Activated naive CD8-positive, alpha-beta T cell treated with anti-CD3 and anti-CD28 coated beads, Interleukin-2, amount 50 U/mL, for 24 hours (primary cell): ENCODE data around the gene DCAF17.
"Not testable (repeated sequence)": the region's sequence is repeated elsewhere in the genome, so short reads cannot be mapped to it uniquely, and the experiment has no call there.

Experiments used
- ATAC-seq: fragments of 150-1000 bp; cut with Tn5 transposase; one replicate; pipeline ENCODE4 v1.10.0; 2021
- DNase-seq: peaks from one replicate; pipeline ENCODE4 v3.0.0; 2021
- H3K27ac Mint-ChIP-seq: one replicate; pipeline ENCODE4 v1.8.0; 2021; ENCODE audit warnings: mild to moderate bottlenecking, mixed read lengths
- H3K27me3 Mint-ChIP-seq: one replicate; pipeline ENCODE4 v1.8.0; 2021; ENCODE audit warnings: mixed read lengths
- H3K36me3 Mint-ChIP-seq: one replicate; pipeline ENCODE4 v1.8.0; 2021; ENCODE audit warnings: low read depth, mixed read lengths
- H3K4me1 Mint-ChIP-seq: one replicate; pipeline ENCODE4 v1.8.0; 2021; ENCODE audit warnings: mixed read lengths
- H3K4me3 Mint-ChIP-seq: one replicate; pipeline ENCODE4 v1.8.0; 2021; ENCODE audit warnings: mild to moderate bottlenecking, moderate library complexity, mixed read lengths
- H3K9me3 Mint-ChIP-seq: one replicate; pipeline ENCODE4 v1.8.0; 2021; ENCODE audit warnings: mixed read lengths

DCAF17 gene

GRCh38 chr2:171497664-171498063 is 63.6 kb downstream of the DCAF17 start:
- not testable (repeated sequence) for ATAC-seq, H3K4me3 Mint-ChIP-seq, H3K27ac Mint-ChIP-seq, H3K4me1 Mint-ChIP-seq, DNase-seq, H3K27me3 Mint-ChIP-seq, H3K36me3 Mint-ChIP-seq, H3K9me3 Mint-ChIP-seq

DNA sequence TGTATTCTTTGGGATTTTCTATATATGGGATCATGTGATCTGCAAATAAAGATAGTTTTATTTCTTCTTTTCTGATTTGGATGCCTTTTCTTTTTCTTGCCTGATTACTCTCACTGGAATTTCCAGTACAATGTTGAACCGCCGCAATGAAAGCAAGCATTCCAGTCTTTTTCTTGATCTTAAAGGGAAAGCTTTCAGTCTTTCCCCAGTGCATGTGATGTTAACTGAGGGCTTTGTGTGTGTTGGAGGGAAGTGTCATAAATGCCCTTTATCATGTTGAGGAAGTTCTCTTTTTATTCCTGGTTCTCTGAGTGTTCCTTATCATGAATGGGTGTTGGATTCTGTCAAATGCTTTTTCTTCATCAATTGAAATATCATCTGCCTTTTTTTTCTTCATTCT is 71.3 kb downstream of the DCAF17 start:
- Mint-ChIP-seq H3K36me3 (no peaks in the 10 kb centered on the region), H3K9me3 (peaks cover 4% of the 10 kb centered on the region), H3K4me1 (peaks cover 5% of the 10 kb centered on the region), H3K27ac (no peak overlapping the region), H3K4me3 (no peak overlapping the region), H3K27me3 (no peaks in the 10 kb centered on the region)
- ATAC-seq (no peak), DNase-seq (no peak)

- H3K36me3 Mint-ChIP-seq, result no peaks in the 10 kb centered on the region
- H3K9me3 Mint-ChIP-seq, result no peaks in the 10 kb centered on the region
- ATAC-seq (peak; percentile 84), DNase-seq (no peak)
- no peaks in the 10 kb centered on the region for H3K27me3 Mint-ChIP-seq
- no peak overlapping the region for H3K27ac Mint-ChIP-seq
- peaks cover 12% of the 10 kb centered on the region for H3K4me1 Mint-ChIP-seq
- no peak overlapping the region for H3K4me3 Mint-ChIP-seq
Measured at GRCh38 chr2:171509945-171510731, 76.1 kb downstream of the DCAF17 start.

GRCh38 chr2:171512014-171512413 is 78.0 kb downstream of the DCAF17 start:
- H3K27ac Mint-ChIP-seq, result no peak overlapping the region
- no peaks in the 10 kb centered on the region for H3K27me3 Mint-ChIP-seq
- no peaks in the 10 kb centered on the region for H3K36me3 Mint-ChIP-seq
- DNase-seq (no peak), ATAC-seq (no peak)
- peaks cover 12% of the 10 kb centered on the region for H3K4me1 Mint-ChIP-seq
- no peaks in the 10 kb centered on the region for H3K9me3 Mint-ChIP-seq
- H3K4me3 Mint-ChIP-seq, result no peak overlapping the region

DNA sequence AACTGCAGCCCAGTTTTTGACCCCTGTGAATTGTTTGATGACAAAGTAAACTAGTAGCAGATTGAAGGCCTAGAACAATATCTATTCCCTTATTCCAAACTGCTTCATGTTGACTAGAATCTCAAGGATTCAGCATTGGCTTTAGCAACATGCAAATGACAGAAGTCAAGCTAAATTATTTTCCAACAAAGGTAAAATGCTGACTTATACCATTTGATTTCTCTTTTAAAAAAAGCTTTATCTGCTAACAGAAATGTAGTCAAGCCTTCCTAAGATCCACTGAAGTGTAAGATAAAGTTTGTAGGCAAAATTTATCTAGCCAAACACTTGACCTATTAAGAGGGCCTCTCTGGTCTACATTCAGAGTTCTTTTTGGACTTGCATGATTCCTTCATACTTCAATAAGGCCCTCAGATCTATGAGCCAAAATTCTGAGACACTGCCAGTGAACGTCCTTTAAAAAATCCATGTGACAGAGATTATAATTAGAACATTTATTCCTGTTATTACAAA is 78.7 kb downstream of the DCAF17 start:
- no peak overlapping the region for H3K27ac Mint-ChIP-seq
- no peaks in the 10 kb centered on the region for H3K27me3 Mint-ChIP-seq
- peaks cover 12% of the 10 kb centered on the region for H3K4me1 Mint-ChIP-seq
- no peaks in the 10 kb centered on the region for H3K36me3 Mint-ChIP-seq
- no peak for DNase-seq
- H3K4me3 Mint-ChIP-seq, result no peak overlapping the region
- no peaks in the 10 kb centered on the region for H3K9me3 Mint-ChIP-seq
- no peak for ATAC-seq

DNA sequence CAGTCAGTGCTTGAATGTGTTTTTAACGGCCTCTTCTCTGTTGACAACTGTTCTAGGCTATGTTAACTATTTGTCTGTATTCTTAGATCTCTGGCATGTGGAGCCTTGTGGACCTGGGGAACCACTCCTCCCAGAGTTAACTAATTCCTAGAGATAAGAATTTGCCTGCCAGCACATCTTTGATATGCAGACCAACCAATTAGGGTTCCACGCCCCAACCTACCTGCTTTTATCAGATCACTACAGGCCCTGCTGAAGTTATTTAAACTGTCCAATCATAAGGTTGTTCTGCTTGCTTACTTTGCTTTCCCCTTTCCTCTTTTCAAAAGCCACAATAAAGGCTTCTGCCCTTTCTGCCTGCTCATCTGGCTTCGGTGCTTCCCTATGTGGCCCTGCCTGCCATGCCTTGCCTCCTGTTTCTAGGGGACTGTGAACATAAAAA is 79.7 kb downstream of the DCAF17 start:
- Mint-ChIP-seq H3K27me3 (no peaks in the 10 kb centered on the region), H3K4me3 (no peak overlapping the region), H3K9me3 (no peaks in the 10 kb centered on the region), H3K36me3 (no peaks in the 10 kb centered on the region), H3K4me1 (peaks cover 12% of the 10 kb centered on the region), H3K27ac (peak overlapping the region; percentile 17)
- ATAC-seq (no peak), DNase-seq (no peak)

GRCh38 chr2:171514908-171515582 is 81.0 kb downstream of the DCAF17 start:
- peaks cover 8% of the 10 kb centered on the region for H3K4me1 Mint-ChIP-seq

GRCh38 chr2:171515672-171516298 is 81.8 kb downstream of the DCAF17 start:
- DNase-seq, result no peak
- peaks cover 12% of the 10 kb centered on the region for H3K27me3 Mint-ChIP-seq

More at GRCh38 chr2:171514908-171515582, 81.0 kb downstream of the DCAF17 start:
- H3K9me3 Mint-ChIP-seq, result no peaks in the 10 kb centered on the region
- DNase-seq (no peak), ATAC-seq (no peak)
- peaks cover 7% of the 10 kb centered on the region for H3K27me3 Mint-ChIP-seq
- no peak overlapping the region for H3K4me3 Mint-ChIP-seq
- H3K27ac Mint-ChIP-seq, result no peak overlapping the region
- no peaks in the 10 kb centered on the region for H3K36me3 Mint-ChIP-seq

DNA sequence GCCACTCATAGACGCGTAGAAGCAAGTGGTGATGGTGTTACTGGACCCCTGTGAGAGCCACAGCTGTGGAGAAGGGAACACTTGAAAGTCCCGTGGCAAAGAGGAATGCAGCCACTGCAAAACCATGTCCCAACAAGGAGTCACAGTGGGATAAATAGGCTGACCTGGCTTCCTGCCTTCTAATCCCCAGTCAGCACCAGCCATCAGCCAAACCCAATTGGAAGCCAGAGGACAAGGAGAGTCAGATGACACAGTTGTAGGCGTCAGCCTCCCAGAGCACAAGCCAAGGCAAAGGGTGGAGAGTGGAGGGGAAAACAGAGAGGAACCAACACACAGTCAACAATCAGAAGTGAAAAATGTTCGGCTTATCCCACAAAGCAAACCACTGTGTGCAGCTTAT is 82.8 kb downstream of the DCAF17 start:
- H3K36me3 Mint-ChIP-seq, result no peaks in the 10 kb centered on the region
- no peak overlapping the region for H3K27ac Mint-ChIP-seq
- DNase-seq (no peak), ATAC-seq (no peak)
- H3K4me1 Mint-ChIP-seq, result peaks cover 9% of the 10 kb centered on the region
- H3K9me3 Mint-ChIP-seq, result no peaks in the 10 kb centered on the region
- H3K4me3 Mint-ChIP-seq, result no peak overlapping the region
- H3K27me3 Mint-ChIP-seq, result peaks cover 22% of the 10 kb centered on the region

More at GRCh38 chr2:171515672-171516298, 81.8 kb downstream of the DCAF17 start:
- H3K9me3 Mint-ChIP-seq, result no peaks in the 10 kb centered on the region
- H3K4me1 Mint-ChIP-seq, result peaks cover 7% of the 10 kb centered on the region
- no peak overlapping the region for H3K27ac Mint-ChIP-seq
- no peak for ATAC-seq
- H3K36me3 Mint-ChIP-seq, result no peaks in the 10 kb centered on the region
- H3K4me3 Mint-ChIP-seq, result no peak overlapping the region

- H3K27ac Mint-ChIP-seq, result no peak overlapping the region
- no peaks in the 10 kb centered on the region for H3K9me3 Mint-ChIP-seq
- H3K4me3 Mint-ChIP-seq, result no peak overlapping the region
- ATAC-seq, result no peak
- peaks cover 45% of the 10 kb centered on the region for H3K27me3 Mint-ChIP-seq
- H3K36me3 Mint-ChIP-seq, result no peaks in the 10 kb centered on the region
- peaks cover 11% of the 10 kb centered on the region for H3K4me1 Mint-ChIP-seq
- DNase-seq, result no peak
Measured at GRCh38 chr2:171520471-171520870, 86.4 kb downstream of the DCAF17 start.

DNA sequence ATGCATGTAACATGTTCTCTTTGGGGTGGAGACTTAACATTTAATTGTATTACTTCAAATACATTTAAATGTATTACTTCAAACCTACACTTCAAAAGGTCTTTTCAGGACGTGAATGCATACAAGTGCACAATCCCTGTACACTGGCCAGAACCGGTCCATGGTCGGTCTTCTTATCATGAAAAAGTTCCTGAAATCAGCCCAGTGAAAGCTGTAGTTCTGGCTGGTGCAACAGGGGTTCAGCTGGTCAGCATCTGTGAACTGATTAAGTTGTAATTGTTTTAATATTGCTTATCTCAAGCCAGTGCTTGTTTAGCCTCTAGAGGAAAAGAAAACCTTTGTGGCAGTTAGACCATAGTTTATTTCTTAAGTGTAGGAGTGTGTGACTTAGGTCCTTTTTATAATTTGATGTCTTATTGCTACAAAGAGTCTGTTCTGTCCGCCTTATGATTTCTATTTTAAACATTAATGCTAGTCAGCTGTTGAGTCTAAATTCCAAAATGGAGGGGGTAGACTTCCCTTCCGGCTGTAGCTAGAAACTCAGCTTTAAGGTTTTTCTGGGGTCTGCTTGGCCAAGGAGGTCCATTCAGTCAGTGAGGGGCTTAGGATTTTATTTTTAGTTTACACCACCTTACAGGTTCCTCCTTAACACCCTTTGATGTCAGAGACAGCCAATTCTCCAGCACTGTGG is 87.5 kb downstream of the DCAF17 start:
- Mint-ChIP-seq H3K4me3 (peak overlapping the region; percentile 81), H3K9me3 (no peaks in the 10 kb centered on the region), H3K4me1 (peaks cover 11% of the 10 kb centered on the region), H3K27me3 (peaks cover 45% of the 10 kb centered on the region), H3K36me3 (no peaks in the 10 kb centered on the region), H3K27ac (peak overlapping the region; percentile 46)
- DNase-seq (no peak), ATAC-seq (no peak)

- Mint-ChIP-seq H3K9me3 (no peaks in the 10 kb centered on the region), H3K36me3 (no peaks in the 10 kb centered on the region), H3K27ac (peak within 1 kb of the TSS; percentile 59), H3K27me3 (peaks cover 45% of the 10 kb centered on the region), H3K4me1 (peaks cover 11% of the 10 kb centered on the region), H3K4me3 (peak within 1 kb of the TSS; percentile 81)
- DNase-seq (peak; percentile 46), ATAC-seq (peak; percentile 50)
Measured at GRCh38 chr2:171522052-171522787, 88.2 kb downstream of the DCAF17 start, which contains the start of gene CYBRD1. CYBRD1 (plus strand) TSS chr2:171522474; CDS start chr2:171522546, 72 bp downstream.

DNA sequence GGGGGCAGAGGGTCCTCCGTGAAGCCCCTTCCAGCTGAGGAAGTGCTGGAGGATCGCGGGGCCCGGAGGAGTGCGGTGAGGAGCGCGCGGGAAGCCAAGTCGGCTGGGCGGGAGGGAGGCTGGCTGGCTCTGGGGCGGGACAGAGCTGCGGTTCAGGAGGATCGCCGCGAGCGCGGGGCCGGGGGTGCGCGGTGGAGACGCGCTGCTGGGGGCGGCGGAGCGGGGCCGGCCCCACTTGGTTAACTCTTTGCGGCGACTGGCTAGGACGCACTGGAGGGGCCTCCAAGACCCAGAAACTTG is 88.7 kb downstream of the DCAF17 start:
- no peaks in the 10 kb centered on the region for H3K9me3 Mint-ChIP-seq
- H3K27me3 Mint-ChIP-seq, result peaks cover 49% of the 10 kb centered on the region
- H3K4me1 Mint-ChIP-seq, result peaks cover 11% of the 10 kb centered on the region
- ATAC-seq, result peak; percentile 37
- peak overlapping the region; percentile 59 for H3K27ac Mint-ChIP-seq
- H3K36me3 Mint-ChIP-seq, result no peaks in the 10 kb centered on the region
- DNase-seq, result peak; percentile 29
- peak overlapping the region; percentile 81 for H3K4me3 Mint-ChIP-seq
